ENCODE measurements around the gene SLC35B1.

Gene SLC35B1

GRCh38 chr17:49670002-49670401 is 37.8 kb downstream of the SLC35B1 start:
- DNase-seq = no peak

DNA sequence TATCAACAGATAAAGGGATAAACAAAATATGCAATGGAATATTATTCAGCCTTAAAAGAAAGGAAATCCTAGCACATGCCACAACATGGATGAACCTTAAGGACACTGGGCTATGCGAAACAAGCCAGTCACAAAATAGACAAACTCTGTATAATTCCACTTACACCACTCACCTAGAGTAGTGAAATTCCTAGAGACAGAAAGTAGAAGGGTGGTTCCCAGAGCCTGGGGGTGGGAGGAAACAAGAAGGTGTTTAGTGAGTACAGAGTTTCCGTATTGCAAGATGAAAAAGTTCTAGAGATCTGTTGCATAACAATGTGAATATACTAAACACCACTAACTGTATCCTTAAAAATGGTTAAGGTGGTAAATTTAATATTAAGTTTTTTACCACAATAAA is 39.9 kb downstream of the SLC35B1 start:
- DNase-seq = no peak

GRCh38 chr17:49664706-49665211 is 43.0 kb downstream of the SLC35B1 start:
- no peak for DNase-seq

GRCh38 chr17:49659661-49660382 is 47.9 kb downstream of the SLC35B1 start:
- no peak for DNase-seq

- DNase-seq = no peak
Measured at GRCh38 chr17:49656247-49656646, 51.5 kb downstream of the SLC35B1 start.

All from suppressor macrophage (primary cell).